Calu3 (cell line): ENCODE data around the gene ECEL1. TPM values are rescaled to one million over a fixed set of nuclear protein-coding genes. Genes with fewer than 3 reads are reported as not detected.

ENCODE experiments used
- BruUV-seq: library from RNA; stranded (reverse); fragments of 400-500 nt; replicated peaks from 2 replicates; lab custom pipeline; 2021; lab: Mats Ljungman, UMichigan
- CTCF ChIA-PET: fragments of 300-600 bp; sonication (Branson Sonifier 250); formaldehyde crosslinking; loops from one replicate; lab custom pipeline; 2022; ENCODE audit warnings: antibody characterized with exemption; lab: Charles Lee
- DNase-seq: peaks from one replicate; pipeline ENCODE4 v3.0.0; 2022
- H3K27ac Mint-ChIP-seq: one replicate; pipeline ENCODE4 v1.8.0; 2022; ENCODE audit warnings: mixed read lengths; ENCODE audit not compliant: unreplicated experiment
- H3K27me3 Mint-ChIP-seq: one replicate; pipeline ENCODE4 v1.8.0; 2022; ENCODE audit warnings: mixed read lengths; ENCODE audit not compliant: unreplicated experiment
- H3K36me3 Mint-ChIP-seq: one replicate; pipeline ENCODE4 v1.8.0; 2022; ENCODE audit warnings: mild to moderate bottlenecking, moderate library complexity, mixed read lengths; ENCODE audit not compliant: insufficient read depth, unreplicated experiment
- H3K4me1 Mint-ChIP-seq: one replicate; pipeline ENCODE4 v1.8.0; 2022; ENCODE audit warnings: mild to moderate bottlenecking, low read depth, mixed read lengths; ENCODE audit not compliant: unreplicated experiment
- H3K4me3 Mint-ChIP-seq: one replicate; pipeline ENCODE4 v1.8.0; 2022; ENCODE audit warnings: mild to moderate bottlenecking, low read depth, moderate library complexity, mixed read lengths; ENCODE audit not compliant: unreplicated experiment
- H3K9me3 Mint-ChIP-seq: one replicate; pipeline ENCODE4 v1.8.0; 2022; ENCODE audit warnings: low read depth, mixed read lengths; ENCODE audit not compliant: unreplicated experiment
- intact Hi-C: fragments of 100-400 bp; cut with micrococcal nuclease; formaldehyde crosslinking; loops from one replicate; pipeline ENCODE4 v1.10.0; 2022; ENCODE audit not compliant: unreplicated experiment
- total RNA-seq: library from RNA; stranded (reverse); gene quantifications from 2 replicates; pipeline ENCODE4 v1.2.3, GENCODE V29; 2022
- TF ChIP-seq, protein P1 (sequence below): fragments of 200-600 bp; IDR thresholded peaks from one replicate; pipeline ENCODE4 v1.8.0; 2022; ENCODE audit warnings: antibody characterized with exemption; ENCODE audit not compliant: unreplicated experiment

ECEL1 gene
- total RNA-seq, 1 experiment from 2014 or later: not detected

GRCh38 chr2:232483311-232483922 lies 4.2 kb downstream of the ECEL1 start:
- no peaks in the 10 kb centered on the region for H3K9me3 Mint-ChIP-seq
- no peak overlapping the region for H3K4me3 Mint-ChIP-seq
- CTCF ChIA-PET: no interaction called here
- no peak for DNase-seq
- H3K27ac Mint-ChIP-seq: no peak overlapping the region
- TF ChIP-seq, protein P1, sequence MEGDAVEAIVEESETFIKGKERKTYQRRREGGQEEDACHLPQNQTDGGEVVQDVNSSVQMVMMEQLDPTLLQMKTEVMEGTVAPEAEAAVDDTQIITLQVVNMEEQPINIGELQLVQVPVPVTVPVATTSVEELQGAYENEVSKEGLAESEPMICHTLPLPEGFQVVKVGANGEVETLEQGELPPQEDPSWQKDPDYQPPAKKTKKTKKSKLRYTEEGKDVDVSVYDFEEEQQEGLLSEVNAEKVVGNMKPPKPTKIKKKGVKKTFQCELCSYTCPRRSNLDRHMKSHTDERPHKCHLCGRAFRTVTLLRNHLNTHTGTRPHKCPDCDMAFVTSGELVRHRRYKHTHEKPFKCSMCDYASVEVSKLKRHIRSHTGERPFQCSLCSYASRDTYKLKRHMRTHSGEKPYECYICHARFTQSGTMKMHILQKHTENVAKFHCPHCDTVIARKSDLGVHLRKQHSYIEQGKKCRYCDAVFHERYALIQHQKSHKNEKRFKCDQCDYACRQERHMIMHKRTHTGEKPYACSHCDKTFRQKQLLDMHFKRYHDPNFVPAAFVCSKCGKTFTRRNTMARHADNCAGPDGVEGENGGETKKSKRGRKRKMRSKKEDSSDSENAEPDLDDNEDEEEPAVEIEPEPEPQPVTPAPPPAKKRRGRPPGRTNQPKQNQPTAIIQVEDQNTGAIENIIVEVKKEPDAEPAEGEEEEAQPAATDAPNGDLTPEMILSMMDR: no peak
- BruUV-seq: no TSS peak
- peaks cover 75% of the 10 kb centered on the region for H3K27me3 Mint-ChIP-seq
- intact Hi-C loops: no loop called here
- H3K36me3 Mint-ChIP-seq: no peaks in the 10 kb centered on the region
- H3K4me1 Mint-ChIP-seq: no peaks in the 10 kb centered on the region

- no peak overlapping the region for H3K27ac Mint-ChIP-seq
- no peak for DNase-seq
- TF ChIP-seq, protein P1: no peak
- no peaks in the 10 kb centered on the region for H3K9me3 Mint-ChIP-seq
- H3K27me3 Mint-ChIP-seq: peaks cover 79% of the 10 kb centered on the region
- intact Hi-C loops: no loop called here
- H3K4me1 Mint-ChIP-seq: no peaks in the 10 kb centered on the region
- CTCF ChIA-PET: no interaction called here
- BruUV-seq: no TSS peak
- no peaks in the 10 kb centered on the region for H3K36me3 Mint-ChIP-seq
- no peak overlapping the region for H3K4me3 Mint-ChIP-seq
Observed at GRCh38 chr2:232482301-232483238, 5.1 kb downstream of the ECEL1 start.

DNA sequence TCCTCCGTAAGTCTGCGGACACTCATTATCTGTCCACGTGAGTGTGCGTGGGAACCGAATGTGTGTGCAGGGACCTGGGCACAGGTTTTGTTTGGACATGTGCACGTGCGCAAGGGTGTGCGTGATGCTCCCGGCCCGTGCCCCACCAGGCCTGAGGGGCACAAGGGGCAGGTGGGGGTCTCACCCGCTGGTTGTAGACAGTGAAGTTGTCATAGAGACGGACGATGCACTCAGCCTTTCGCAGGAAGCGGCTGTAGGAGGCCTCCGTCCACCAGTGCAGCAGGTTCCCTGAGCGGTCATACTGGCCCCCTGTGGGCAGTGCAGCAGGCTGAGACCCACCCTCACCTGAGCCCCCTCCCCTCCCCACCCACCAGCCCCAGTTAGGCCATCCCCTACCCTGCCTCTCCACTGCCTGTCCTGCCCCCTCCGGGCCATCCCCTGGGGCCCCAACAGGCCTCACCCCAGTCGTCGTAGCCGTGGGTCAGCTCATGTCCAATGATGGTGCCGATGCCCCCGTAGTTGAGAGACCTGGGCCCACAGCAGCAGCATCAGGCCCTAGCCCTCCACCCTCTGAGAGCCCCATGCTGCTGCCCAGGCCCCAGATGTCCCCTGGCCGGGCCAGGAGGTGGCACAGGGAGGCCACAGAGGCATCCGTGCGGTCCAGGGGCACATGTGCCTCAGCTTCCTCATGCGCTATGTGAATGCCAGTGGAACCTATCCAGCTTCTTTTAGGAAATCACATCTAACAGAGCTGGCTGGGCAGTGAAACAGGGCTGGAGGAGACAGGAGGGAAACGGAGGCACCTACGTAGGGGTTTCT lies 6.1 kb downstream of the ECEL1 start:
- CTCF ChIA-PET: no interaction called here
- Mint-ChIP-seq H3K4me1 (no peaks in the 10 kb centered on the region), H3K9me3 (no peaks in the 10 kb centered on the region), H3K36me3 (no peaks in the 10 kb centered on the region), H3K27me3 (peaks cover 88% of the 10 kb centered on the region), H3K4me3 (no peak overlapping the region), H3K27ac (no peak overlapping the region)
- intact Hi-C loops: no loop called here
- TF ChIP-seq, protein P1: no peak
- no peak for DNase-seq
- BruUV-seq: no TSS peak
